Ovary (tissue), 9 donors: ENCODE data around the gene TRMT2A. TPM values are rescaled to one million over a fixed set of nuclear protein-coding genes. Genes with fewer than 3 reads are reported as not detected.

Experiments
- DNase-seq, 5 donors: peaks; one replicate each; pipeline ENCODE4 v3.0.0-alpha.2; 2019 to 2020
- H3K27ac ChIP-seq, 2 donors: fragments of 200-600 bp; one replicate each; pipeline versions ENCODE4 v1.5.1 to v1.8.0; 2019 to 2022
- H3K27me3 ChIP-seq: fragments of 200-600 bp; one replicate; pipeline ENCODE4 v1.8.0; 2022
- H3K36me3 ChIP-seq: fragments of 200-600 bp; sonication (generic); one replicate; pipeline ENCODE4 v1.5.1; 2019
- H3K4me1 ChIP-seq: one replicate; pipeline ENCODE4 v1.8.1; 2013; ENCODE audit warnings: mild to moderate bottlenecking, moderate library complexity; ENCODE audit not compliant: insufficient read depth
- H3K4me3 ChIP-seq: fragments of 200-600 bp; sonication (generic); one replicate; pipeline ENCODE4 v1.5.1; 2017
- H3K9me3 ChIP-seq, 2 donors: fragments of 200-600 bp in 1 of 2; sonication (generic) in 1 of 2; one replicate each; pipeline versions ENCODE4 v1.5.1 to v1.8.1; 2013 to 2019; ENCODE audit warnings: mild to moderate bottlenecking in 1 of 2, moderate library complexity in 1 of 2
- EP300 ChIP-seq: sonication (generic); formaldehyde crosslinking; IDR thresholded peaks from one replicate; pipeline ENCODE4 v1.6.1; 2017; ENCODE audit warnings: antibody characterized with exemption
- POLR2A ChIP-seq: fragments of 450-650 bp; IDR thresholded peaks from one replicate; pipeline ENCODE4 v1.6.1; 2017; ENCODE audit warnings: antibody characterized with exemption, mild to moderate bottlenecking, moderate library complexity
- WGBS, 3 donors: extraction: QIAGEN DNeasy Blood & Tissue Kit in 1 of 3; methylation state at CpG; one replicate each; pipeline versions ENCODE4 v1.1.5 to v1.1.7; 2013 to 2017; 5-methylcytosine and 5-hydroxymethylcytosine counted together
- intact Hi-C, 4 donors: fragments of 100-400 bp; cut with DNase I; formaldehyde crosslinking; loops; one replicate each; pipeline versions ENCODE4 v1.11.0 to v1.15.1; 2022 to 2023
- polyA plus RNA-seq, 2 donors: library from polyadenylated mRNA; stranded (reverse); fragments of 200-250 nt in 1 of 2; fragments of 350-450 nt in 1 of 2; fragmentation: Illumina TruSeq in 1 of 2; extraction: RNeasy Lipid Tissue Mini Kit (QIAGEN cat#74804) in 1 of 2; gene quantifications; one replicate each; pipeline ENCODE4 v1.2.3, GENCODE V29; 2013 to 2014
- total RNA-seq, 7 donors: library from RNA; depleted of rRNA in 2 of 7; stranded (reverse); fragments of >200 nt in 2 of 7; fragmentation: NEBNext Ultra II Directional in 3 of 7; extraction: Animal tissue kit (Norgen Biotek cat#: 25700) in 3 of 7; gene quantifications; one replicate each; pipeline versions ENCODE4 v1.1.0 to v1.2.4, GENCODE V29; 2016 to 2023
- TF ChIP-seq, protein P1 (sequence below), 3 donors: fragments of 450-650 bp in 2 of 3; fragments of 200-600 bp in 1 of 3; IDR thresholded peaks; one replicate each; pipeline versions ENCODE4 v1.5.1 to v1.8.0; 2016 to 2022; ENCODE audit warnings: antibody characterized with exemption in 3 of 3, mild to moderate bottlenecking in 1 of 3
- donor health status: DM: no; HTN: no; CAD: no; lungs with moderate emphysema.
- donor health status: DM: no; HTN: no; CAD: no.
- donor health status: Bipolar disorder and iron deficiency.
- donor health status: DM: yes; HTN: yes; CAD: no.
- donor health status: DM: no; HTN: no; CAD: no.
- donor health status: DM: yes; HTN: yes; CAD: no.

Gene TRMT2A
- total and polyA plus RNA-seq, 9 donors = 2.8 to 59.7 (median 44.6) TPM

DNA sequence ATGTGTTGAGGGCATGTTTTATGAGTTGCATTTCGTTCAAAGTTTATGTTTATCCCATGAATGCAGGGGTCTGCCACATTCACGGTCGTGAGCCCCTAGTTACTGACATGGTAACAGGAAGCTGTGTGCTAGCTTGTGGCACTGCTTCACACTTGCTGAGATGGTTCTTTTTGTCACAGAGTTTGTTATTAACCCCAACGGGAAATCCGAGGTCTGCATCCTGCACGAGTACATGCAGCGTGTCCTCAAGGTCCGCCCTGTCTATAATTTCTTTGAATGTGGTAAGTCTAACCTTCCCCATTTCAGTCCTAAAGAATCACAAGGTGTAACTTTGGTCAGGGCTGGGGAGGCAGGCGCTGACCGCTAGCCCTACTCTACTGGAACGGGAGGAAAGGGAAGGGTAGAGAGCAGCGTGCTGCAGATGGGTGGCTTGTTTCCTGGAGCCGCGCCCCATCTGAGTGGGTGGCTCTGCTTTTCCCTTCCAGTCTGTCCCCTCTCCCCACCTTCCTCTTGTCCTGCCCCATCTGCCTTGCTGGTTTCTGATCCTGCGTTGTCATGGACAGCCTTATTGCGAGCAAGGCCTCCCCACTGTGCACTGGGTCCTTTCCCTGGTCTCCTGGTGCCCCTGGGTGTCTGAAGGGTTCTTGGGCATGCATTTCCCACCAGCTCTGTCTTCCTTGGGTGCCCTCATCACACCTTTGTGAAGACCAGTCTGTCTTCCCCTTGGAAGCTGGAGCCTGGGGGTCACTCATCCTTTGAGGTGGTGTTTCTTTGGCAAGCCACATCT is 25.1 kb downstream of the TRMT2A start:
- no peak for DNase-seq

DNA sequence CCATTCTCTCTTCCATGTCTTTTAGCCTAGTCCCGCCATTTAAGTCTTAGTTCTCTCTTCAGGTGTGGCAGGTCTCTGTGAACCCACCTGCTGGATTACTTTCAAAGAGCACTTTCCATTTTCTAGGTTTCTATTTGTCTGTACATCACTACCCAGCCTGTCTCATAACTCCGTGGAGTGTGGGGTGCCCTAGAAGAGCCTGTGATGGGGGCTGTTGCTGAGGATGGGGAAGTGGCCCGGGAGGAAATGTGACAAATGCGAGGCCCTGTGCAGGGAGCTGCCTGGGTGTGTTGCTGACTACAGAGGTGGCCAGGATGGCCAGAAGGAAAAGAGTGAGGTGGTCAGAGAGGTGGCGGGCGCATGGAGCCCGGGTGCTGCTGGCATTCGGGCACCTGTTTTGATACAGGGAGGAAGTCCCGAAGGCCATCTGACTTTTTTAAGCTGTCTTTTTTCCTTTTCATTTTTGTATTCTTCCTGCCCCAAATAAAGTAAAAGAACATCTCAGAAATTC is 26.2 kb downstream of the TRMT2A start:
- no peak for DNase-seq
- 89 to 94% (median 91%) methylated on average over 9 of the region's 9 CpGs for WGBS, 3 donors

More for the DNA sequence above, 25.1 kb downstream of the TRMT2A start:
- 89 to 93% (median 92%) methylated on average over 16 of the region's 16 CpGs for WGBS, 3 donors
- no peaks in the 10 kb centered on the region for H3K9me3 ChIP-seq
- intact Hi-C loops = loop anchor here in 1 of 4 donors (10.0 kb wide), 1 partner anchor 67 kb away; the partner anchor contains the start of gene TANGO2
- no peak overlapping the region for H3K4me3 ChIP-seq
- H3K27ac ChIP-seq = no peak overlapping the region
- TF ChIP-seq, protein P1, sequence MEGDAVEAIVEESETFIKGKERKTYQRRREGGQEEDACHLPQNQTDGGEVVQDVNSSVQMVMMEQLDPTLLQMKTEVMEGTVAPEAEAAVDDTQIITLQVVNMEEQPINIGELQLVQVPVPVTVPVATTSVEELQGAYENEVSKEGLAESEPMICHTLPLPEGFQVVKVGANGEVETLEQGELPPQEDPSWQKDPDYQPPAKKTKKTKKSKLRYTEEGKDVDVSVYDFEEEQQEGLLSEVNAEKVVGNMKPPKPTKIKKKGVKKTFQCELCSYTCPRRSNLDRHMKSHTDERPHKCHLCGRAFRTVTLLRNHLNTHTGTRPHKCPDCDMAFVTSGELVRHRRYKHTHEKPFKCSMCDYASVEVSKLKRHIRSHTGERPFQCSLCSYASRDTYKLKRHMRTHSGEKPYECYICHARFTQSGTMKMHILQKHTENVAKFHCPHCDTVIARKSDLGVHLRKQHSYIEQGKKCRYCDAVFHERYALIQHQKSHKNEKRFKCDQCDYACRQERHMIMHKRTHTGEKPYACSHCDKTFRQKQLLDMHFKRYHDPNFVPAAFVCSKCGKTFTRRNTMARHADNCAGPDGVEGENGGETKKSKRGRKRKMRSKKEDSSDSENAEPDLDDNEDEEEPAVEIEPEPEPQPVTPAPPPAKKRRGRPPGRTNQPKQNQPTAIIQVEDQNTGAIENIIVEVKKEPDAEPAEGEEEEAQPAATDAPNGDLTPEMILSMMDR (IDR thresholded peaks at IDR 0.05) = no peak
- TF ChIP-seq EP300 = no peak
- TF ChIP-seq POLR2A = no peak
- H3K4me1 ChIP-seq = no peaks in the 10 kb centered on the region
- no peaks in the 10 kb centered on the region for H3K27me3 ChIP-seq
- peaks cover 2% of the 10 kb centered on the region for H3K36me3 ChIP-seq

DNA sequence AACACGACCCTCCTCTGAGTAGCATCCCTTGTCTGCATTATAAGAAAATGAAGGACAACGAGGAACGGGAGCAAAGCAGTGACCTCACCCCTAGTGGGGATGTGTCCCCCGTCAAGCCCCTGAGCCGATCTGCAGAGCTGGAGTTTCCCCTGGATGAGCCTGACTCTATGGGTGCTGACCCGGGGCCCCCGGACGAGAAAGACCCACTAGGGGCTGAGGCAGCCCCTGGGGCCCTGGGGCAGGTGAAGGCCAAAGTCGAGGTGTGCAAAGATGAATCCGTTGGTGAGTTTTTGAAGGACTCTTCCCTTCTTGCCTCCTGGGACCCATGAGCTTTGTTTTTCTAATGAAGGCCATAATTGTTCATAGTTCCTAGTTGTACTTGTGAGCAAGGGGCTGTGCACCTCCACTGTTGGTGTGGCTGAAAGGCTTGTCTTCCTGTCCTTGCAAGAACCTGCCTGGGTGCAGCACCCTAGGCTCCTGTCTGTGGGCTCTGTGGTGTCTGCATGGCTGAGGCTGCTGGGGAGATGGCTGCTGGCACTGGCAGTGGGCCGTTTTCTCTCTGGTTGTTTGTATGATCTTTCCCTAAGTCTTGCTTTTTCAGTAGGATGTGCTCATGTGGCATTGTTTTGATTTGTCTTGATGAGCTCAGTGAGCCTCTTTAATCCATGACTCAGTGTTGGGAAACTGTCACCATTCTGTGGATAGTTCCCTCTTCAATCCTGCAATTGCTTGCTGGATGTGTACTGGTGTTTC is 26.9 kb downstream of the TRMT2A start:
- no peak overlapping the region for H3K27ac ChIP-seq
- no peaks in the 10 kb centered on the region for H3K4me1 ChIP-seq
- DNase-seq = no peak
- peaks cover 2% of the 10 kb centered on the region for H3K36me3 ChIP-seq
- WGBS, 3 donors = 88 to 92% (median 89%) methylated on average over 11 of the region's 11 CpGs
- intact Hi-C loops = loop anchor here in 1 of 4 donors (10.0 kb wide), 1 partner anchor 65 kb away; the partner anchor contains the start of gene TANGO2
- TF ChIP-seq EP300 (no peak), POLR2A (no peak)
- TF ChIP-seq, protein P1 (IDR thresholded peaks at IDR 0.05) = no peak
- H3K4me3 ChIP-seq = no peak overlapping the region
- no peaks in the 10 kb centered on the region for H3K27me3 ChIP-seq
- H3K9me3 ChIP-seq = no peaks in the 10 kb centered on the region

More for the DNA sequence above, 26.2 kb downstream of the TRMT2A start:
- Histone ChIP-seq H3K36me3 (peaks cover 2% of the 10 kb centered on the region), H3K4me3 (no peak overlapping the region), H3K27ac (no peak overlapping the region), H3K27me3 (no peaks in the 10 kb centered on the region), H3K9me3 (no peaks in the 10 kb centered on the region), H3K4me1 (no peaks in the 10 kb centered on the region)
- intact Hi-C loops = loop anchor here in 1 of 4 donors (10.0 kb wide), 1 partner anchor 66 kb away; the partner anchor contains the start of gene TANGO2
- TF ChIP-seq EP300 (no peak), POLR2A (no peak)
- TF ChIP-seq, protein P1 (IDR thresholded peaks at IDR 0.05) = no peak

DNA sequence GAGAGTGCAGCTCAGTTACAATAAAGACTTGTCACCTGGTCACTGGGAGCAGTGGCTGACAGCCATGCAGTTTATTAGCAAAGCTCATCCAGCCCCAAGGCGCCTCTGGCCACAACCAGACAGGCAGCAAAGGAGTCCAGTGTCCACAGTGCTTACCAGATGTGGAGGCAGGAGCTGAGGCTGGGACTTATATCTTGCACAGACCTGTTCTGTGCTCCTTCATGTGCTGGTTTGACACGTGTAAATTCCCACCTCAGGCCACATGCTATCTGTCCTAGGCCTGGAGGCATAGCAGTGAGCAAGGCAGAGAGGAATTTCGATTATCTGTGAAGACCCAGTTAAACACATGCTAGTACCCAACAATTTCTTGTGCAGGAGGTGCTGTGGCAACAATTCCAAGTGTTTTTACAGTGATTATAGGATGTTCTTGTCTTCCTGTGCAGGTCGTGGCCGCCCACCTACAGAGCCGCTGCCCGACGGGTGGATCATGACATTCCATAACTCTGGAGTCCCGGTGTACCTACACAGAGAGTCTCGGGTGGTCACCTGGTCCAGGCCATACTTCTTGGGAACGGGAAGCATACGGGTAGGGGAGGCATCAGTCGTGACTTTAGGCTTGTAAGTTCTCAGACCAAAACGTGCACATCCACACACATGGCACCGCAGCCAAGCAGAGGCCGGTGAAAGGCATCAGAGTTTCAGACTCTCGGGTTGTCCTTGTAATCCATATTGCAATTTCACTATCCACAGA is 27.6 kb downstream of the TRMT2A start:
- no peaks in the 10 kb centered on the region for H3K9me3 ChIP-seq
- 88 to 89% (median 88%) methylated on average over 17 of the region's 17 CpGs for WGBS, 3 donors
- intact Hi-C loops = no loop called here
- no peak for DNase-seq
- TF ChIP-seq POLR2A (no peak), EP300 (no peak)
- TF ChIP-seq, protein P1 (IDR thresholded peaks at IDR 0.05) = no peak
- H3K27ac ChIP-seq = no peak overlapping the region
- H3K4me3 ChIP-seq = no peak overlapping the region
- peaks cover 7% of the 10 kb centered on the region for H3K4me1 ChIP-seq
- no peaks in the 10 kb centered on the region for H3K27me3 ChIP-seq
- H3K36me3 ChIP-seq = peaks cover 2% of the 10 kb centered on the region
